GM19099 (cell line): ENCODE results near the gene PAPOLB.

ENCODE experiments used
- POLR2A ChIP-seq: IDR thresholded peaks from 3 replicates; pipeline ENCODE4 v1.6.1; 2011; ENCODE audit warnings: low read depth; ENCODE audit not compliant: insufficient read length; ENCODE audit errors: extremely low read depth

PAPOLB gene

DNA sequence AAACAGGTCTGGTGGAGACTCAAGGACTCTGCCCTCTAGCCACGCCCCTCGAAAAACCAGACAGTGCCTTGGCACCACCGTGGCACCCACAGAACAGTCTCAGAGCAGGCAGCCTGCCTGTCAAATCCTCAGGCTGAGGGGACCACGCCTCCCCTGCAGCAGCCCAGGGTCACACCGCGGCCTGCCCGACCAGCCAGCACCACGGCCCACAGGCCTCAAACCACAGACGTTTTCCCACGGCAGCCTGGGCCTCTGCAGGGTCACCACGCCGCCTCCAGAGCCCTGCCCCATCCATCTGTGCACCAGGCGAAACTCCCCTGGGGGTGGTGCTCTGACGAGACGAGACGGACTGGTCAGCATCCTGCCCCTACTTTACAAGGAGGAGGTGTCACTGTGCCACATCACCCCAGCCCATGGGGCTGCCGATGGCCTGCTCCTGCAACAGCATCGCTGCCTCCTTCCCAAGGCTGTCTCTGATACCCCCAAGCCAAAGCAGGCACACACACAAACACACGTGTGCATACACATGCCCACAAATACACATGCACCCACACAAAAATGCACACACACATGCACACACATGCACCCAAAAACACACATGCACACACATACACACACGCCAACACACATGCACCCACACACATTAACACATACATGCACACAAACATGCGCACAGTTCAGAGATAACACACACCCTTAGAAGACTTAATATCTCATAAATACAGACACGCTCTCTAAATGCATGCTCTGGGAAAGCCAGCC is 24.6 kb downstream of the PAPOLB start:
- no peak for TF ChIP-seq POLR2A

- no peak for TF ChIP-seq POLR2A
These were observed 25.6 kb downstream of the PAPOLB start for GRCh38 chr7:4836206-4836661.

GRCh38 chr7:4835398-4836205 is 26.2 kb downstream of the PAPOLB start:
- no peak for TF ChIP-seq POLR2A

DNA sequence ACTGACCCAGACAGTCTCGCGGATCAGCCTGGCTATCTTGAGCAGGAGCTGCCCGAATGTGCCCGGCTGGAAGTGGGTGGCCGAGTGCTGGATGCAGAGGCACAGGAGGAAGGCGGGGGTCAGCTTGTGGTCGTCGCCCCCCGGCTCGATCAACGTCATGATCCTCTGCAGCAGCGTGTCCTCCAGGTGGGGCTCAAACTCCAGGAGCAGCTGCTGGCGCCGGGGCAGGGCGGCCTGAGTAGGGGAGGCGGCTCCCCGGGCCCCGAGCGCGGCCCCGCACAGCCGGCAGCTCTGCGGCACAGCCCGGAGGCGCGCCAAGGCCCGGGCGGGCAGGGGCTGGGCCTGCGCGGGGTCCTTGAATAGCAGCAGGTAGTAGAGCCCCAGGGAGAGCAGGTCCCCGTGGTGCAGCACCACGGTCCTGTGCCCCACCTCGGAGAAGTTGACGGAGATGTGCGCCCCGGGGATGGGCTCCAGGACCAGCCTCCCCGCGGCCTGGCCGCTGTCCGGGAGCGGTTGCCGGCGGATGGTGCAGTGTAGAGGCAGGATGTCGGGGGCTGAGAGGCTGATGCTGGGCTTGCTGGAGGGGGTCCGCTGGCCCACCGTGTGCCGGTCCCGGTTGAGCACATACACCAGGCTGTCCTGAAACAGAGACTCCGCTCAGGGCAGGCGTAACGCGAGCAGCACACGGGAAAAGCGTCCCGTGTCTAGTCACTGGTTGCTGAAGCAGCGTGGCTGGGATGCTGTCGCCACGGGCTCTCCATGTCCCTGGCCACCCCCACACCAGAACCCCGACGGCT is 27.0 kb downstream of the PAPOLB start:
- TF ChIP-seq POLR2A, result no peak

DNA sequence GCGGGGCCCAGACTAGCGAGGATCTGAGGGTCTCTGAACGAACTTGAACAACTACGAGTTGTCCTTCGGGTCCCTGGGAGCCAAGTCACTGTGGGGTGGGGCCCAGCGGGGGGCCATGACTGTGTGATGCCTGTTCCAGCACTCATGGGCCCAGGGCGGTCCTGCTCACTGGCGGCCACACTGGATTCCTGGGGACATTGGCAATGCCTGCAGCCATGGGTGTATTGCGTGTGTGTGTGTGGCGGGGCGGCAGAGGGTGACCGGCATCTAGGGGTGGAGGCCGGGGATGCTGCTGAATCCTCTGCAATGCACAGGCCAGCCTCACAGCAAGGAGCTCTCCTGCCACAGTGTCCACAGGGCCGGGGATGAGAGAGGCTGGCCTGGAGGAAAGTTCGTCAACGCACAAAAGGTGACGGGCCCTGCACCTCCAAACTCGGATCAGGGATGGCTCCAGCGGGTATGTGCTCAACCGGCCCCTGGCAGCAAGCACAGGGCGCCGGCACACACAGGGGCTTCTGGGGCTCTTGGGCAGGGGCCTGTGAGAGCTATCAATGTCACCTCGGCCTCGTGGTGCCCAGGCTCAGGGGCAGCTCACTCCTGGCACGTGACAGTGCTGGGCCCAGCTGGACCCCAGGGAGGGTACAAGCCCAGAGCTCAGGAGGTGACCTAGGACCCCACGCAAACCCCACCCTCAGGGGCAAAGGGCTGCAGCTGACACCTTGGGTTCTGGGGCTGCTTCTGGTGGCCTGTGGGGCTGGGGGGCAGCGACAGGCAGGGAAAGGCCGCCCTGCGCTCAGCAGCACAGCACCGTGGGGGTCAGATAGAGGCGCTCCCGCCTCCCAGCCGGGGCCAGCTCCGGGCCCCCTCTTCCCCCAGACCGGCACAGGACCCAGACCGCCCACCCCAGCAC is 27.9 kb downstream of the PAPOLB start:
- no peak for TF ChIP-seq POLR2A

GRCh38 chr7:4833176-4833575 is 28.7 kb downstream of the PAPOLB start:
- no peak for TF ChIP-seq POLR2A

- no peak for TF ChIP-seq POLR2A
These were observed 29.1 kb downstream of the PAPOLB start for GRCh38 chr7:4832711-4833110.

DNA sequence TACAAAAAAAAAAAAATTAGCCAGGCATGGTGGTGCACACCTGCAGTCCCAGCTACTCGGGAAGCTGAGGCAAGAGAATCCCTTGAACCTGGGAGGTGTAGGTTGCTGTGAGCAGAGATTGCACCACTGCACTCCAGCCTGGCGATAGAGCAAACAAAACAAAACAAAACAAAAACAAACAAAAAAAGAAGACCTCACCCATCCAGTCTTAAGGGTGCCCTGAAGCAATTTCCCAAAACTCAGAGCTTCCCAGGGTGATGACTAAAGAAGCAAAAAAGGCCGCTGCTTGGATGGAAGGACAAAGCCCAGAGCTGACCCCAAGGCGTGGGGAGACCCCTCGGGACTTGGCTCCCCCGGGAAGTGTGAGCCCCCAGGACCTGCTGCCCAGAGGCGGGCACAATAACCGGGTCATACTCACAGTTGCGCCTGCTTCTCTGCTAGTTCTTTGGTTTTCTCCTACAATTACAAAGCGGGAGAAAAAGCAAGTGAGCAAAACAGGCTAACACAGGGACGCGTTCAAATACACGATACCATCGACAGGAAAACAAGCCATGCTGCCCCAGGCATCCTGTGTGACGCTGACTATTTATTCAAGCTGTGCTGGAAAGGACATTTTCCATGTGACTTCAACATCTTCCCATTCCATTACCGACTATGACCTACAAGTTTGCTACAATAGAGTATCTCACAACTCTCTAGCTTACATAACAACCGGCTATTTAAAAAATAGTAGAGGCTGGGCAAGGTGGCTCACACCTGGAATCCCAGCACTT is 29.9 kb downstream of the PAPOLB start:
- TF ChIP-seq POLR2A, result no peak

GRCh38 chr7:4830176-4830575 is 31.7 kb downstream of the PAPOLB start:
- TF ChIP-seq POLR2A, result no peak

GRCh38 chr7:4828720-4829383 is 33.0 kb downstream of the PAPOLB start:
- TF ChIP-seq POLR2A, result no peak

DNA sequence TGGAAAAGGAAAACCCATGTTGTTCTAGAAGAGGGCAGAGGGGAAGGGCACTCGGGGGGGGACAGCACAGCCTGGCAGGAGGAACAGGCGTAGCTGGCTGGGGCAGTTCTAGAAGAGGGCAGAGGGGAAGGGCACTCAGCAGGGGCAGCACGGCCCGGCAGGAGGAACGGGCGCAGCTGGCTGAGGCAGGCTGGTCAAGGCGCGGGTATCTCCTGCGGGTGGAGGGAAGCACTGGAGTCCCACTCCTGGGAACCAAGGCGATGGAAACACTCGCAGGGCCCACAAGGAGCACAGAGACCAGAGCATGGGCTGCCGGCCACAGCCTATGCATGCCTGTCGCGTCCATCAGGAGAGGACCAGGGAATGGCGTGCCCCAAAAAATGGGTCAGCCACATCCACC is 36.7 kb downstream of the PAPOLB start:
- TF ChIP-seq POLR2A, result no peak

DNA sequence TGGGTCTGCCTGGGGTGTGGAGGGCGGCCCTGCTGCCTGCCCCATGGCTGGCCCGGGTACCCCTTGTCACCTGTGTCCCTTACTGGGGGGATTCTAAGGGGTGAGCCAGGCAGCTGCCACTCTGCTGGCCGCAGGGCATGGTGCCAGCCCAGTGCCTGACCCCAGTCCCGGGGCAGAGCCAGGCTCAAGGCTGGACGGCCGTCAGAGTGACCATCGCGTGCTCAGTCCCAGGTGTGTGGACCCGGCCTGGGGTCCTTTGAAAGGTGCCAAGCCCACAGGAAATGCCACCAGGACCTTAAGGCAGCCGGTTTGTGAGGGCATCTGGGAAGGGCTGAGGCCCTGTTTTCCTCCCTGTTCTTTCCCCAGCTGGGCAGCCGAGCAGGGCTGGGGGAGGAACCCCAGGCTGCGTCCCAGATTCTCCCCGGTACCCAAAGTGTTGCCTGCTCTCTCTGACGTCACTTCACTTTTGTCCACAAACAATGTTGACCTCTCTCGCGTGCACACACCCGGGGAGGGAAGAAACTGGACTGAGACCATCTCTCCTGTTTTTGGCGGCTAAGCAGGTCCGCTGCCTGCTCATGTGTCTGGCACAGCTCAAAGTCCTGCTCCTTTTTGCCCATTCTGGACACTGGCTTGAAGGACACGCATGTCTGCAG is 37.6 kb downstream of the PAPOLB start:
- TF ChIP-seq POLR2A, result no peak
